Activated CD4-positive, alpha-beta T cell treated with anti-CD3 and anti-CD28 coated beads, Interleukin-2, amount 50 U/mL, for 4 hours (primary cell): ENCODE data around the gene ATAD3A.
"Not testable (repeated sequence)": the region's sequence is repeated elsewhere in the genome, so short reads cannot be mapped to it uniquely, and the experiment has no call there.

Experiments
- DNase-seq, 2 experiments: peaks; one replicate each; pipeline ENCODE4 v3.0.0-alpha.2; 2020

Gene ATAD3A

DNA sequence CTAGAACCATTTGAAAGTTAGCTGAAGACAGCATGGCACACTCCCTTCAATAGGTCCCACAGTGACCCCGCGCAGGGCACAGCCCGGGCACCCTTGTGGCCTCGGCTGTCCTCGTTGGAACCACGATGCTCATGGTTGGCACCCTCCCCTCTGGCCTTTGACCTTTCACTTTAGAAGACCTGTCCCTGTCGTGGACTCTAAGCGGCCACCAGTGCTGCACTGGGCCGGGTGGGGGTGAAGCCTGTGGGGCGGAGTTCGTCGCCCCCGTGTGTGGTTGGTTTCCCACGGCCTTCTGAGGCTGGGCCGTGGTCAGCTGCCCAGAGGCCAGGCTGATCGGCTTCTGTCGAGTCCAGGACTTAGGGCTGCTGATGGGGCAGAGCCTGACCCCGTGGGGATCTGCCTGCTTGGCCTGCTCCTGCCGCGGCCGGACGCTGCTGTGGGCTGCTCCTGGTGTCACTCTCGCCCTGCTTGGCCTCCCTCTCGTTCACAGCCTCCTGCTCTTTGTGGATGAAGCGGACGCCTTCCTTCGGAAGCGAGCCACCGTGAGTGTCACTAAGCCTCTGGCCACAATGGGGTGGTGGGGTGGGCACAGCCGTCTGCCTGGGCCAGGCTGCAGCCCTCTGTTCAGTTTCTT lies 12.9 kb downstream of the ATAD3A start:
- not testable (repeated sequence) for DNase-seq

DNA sequence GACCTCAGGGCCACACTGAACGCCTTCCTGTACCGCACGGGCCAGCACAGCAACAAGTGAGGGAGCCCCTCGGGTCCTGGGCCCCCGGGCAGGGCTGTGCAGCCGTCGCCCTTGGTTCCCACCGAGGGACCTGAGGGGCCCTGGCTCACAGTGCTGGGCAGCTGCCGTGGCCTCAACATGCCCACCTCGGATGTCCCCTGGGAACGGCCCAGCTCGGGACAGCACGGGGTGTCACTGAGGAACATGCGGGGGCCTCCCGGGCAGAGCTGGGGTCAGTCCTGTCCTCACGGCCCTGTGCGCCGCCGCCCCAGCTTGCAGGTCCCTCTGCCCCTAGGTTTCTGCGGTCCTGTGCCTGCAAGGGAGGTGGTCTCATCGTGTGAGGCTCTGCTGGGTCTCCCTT lies 14.5 kb downstream of the ATAD3A start:
- DNase-seq: not testable (repeated sequence)

- DNase-seq: no peak
Observed at GRCh38 chr1:1527092-1527816, 15.3 kb downstream of the ATAD3A start.

GRCh38 chr1:1528301-1529267 lies 16.6 kb downstream of the ATAD3A start:
- no peak for DNase-seq

DNA sequence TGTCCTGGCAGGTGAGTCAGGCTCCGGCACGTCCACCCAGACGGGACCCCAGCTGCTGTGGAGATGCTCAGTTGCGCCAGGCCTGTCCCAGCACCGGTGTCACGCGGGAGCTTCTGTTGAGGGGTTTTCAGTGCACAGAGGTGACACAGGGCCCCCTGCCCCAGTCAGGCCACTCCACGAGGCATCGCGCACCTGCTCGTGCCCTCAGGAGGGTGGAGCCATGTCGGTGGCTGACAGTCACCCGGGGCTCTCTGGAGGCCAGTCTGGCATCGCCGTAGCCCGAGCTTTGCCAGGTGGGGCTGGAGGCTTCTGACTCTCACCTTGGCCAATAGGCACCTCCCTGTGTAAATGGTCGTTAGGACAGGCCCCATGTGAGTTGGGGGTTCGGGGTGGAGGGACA lies 17.4 kb downstream of the ATAD3A start:
- no peak for DNase-seq

DNA sequence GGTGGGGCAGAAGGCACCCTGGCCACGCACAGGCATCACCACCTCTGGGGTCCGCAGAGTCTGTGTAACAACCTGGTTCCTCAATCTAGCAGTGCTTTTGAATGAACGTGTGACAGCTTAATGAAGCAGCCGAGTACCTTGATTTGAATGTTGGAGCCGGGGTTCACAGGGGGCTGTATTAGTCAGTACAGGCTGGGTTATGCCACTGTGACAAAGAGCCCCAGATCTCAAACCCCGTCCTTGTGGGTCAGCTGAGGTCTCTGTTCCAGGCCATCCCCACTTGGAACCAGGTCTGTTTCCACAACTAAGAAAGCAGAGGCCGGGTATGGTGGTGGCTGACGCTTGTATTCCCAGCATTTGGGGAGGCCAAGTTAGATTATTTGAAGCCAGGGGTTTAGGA lies 18.0 kb downstream of the ATAD3A start:
- no peak for DNase-seq

DNA sequence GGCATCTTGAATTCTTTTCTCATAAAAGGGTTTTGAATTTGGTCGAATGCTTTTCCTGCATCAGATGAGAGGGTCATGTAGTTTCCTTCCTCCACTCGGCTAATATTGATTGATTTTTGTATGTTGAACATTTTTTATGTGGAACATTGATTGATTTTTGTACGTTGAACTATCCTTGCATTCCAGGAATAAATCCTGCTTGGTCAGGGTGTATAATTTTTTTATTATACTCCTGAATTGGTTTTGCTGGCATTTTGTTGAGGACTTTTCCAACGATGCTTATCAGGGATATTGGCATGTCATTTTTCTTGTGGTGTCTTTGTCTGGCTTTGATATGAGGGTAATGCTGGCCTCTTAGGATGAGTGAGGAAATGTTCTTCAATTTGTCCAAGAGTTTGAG lies 20.0 kb downstream of the ATAD3A start:
- DNase-seq: no peak

- DNase-seq: not testable (repeated sequence)
Observed at GRCh38 chr1:1533176-1533893, 21.4 kb downstream of the ATAD3A start.

DNA sequence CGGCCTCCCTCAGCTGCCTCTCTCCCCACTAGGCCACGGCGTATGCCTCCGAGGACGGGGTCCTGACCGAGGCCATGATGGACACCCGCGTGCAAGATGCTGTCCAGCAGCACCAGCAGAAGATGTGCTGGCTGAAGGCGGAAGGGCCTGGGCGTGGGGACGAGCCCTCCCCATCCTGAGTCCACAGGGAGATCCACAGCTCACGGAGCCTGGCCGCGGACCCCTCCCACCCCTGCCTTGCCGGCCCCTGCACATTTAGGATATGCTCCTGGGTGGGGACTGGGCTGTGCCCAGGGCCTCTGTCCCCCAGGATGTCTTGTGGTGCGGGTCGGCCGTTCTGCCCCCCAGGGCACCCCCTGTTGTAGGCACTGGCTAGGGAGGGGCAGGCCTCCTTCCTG lies 21.9 kb downstream of the ATAD3A start:
- not testable (repeated sequence) for DNase-seq

- no peak for DNase-seq
Observed at GRCh38 chr1:1534401-1535154, 22.6 kb downstream of the ATAD3A start.

GRCh38 chr1:1535201-1536018 lies 23.4 kb downstream of the ATAD3A start:
- no peak for DNase-seq

GRCh38 chr1:1536019-1536937 lies 24.3 kb downstream of the ATAD3A start:
- DNase-seq: no peak

DNA sequence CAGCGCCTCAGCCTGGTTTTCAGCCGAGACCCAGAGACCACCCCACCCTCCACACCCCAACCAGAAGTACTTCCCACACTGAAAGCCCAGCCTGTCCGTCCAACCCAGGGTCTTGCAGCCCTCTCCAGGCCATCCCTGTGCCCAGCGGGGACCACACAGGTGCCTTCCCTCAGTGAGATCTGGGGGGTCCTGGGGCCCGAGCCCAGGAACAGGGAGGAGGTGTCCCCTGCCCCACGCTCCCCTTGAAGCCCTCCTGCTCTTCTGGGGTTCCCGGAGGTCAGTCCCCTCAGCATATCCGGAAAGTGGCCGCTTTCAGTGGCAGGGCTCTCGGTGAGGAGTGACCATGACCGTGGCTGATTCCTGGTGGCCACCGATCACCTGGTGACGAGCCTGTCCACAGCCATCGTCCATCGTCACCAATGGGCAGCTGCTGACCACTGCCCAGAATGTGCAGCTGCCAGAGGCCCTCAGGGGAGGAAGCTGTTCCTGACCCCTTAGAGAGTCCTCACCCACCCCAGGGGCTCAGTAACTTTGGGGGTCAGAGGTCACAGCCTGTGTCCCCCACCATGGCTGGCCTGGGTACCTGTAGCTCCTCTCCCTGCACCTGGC lies 25.1 kb downstream of the ATAD3A start:
- DNase-seq: no peak

DNA sequence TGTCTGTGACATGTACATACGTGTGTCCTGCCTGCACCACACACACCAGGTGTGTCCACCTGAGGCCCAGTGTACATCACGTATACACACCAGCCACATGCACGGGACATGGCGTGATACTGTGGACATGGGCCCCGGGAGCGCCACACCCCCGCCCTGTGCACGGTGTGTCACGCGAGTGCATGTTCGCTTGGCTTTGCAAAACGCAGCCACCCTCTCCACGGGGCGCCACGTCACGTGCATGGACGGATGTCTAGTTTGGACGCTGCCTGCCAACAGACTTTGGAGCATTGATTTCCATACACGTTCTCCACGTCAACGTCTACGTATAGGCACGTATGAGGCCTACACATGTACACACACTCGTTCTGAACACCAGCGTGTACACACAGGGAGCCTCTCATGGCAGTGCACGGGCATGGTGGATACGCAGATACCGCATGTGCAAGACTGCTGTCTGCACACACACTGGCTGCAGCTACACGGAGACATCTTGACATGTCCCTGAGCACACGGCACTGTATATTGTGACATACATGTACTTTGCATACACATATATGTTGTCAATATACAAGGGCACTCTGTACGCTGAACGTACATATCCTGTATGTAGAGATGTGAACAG lies 25.8 kb downstream of the ATAD3A start:
- no peak for DNase-seq

- no peak for DNase-seq
Observed at GRCh38 chr1:1538334-1538733, 26.4 kb downstream of the ATAD3A start.

- DNase-seq: no peak
Observed at GRCh38 chr1:1538989-1539309, 27.0 kb downstream of the ATAD3A start.

DNA sequence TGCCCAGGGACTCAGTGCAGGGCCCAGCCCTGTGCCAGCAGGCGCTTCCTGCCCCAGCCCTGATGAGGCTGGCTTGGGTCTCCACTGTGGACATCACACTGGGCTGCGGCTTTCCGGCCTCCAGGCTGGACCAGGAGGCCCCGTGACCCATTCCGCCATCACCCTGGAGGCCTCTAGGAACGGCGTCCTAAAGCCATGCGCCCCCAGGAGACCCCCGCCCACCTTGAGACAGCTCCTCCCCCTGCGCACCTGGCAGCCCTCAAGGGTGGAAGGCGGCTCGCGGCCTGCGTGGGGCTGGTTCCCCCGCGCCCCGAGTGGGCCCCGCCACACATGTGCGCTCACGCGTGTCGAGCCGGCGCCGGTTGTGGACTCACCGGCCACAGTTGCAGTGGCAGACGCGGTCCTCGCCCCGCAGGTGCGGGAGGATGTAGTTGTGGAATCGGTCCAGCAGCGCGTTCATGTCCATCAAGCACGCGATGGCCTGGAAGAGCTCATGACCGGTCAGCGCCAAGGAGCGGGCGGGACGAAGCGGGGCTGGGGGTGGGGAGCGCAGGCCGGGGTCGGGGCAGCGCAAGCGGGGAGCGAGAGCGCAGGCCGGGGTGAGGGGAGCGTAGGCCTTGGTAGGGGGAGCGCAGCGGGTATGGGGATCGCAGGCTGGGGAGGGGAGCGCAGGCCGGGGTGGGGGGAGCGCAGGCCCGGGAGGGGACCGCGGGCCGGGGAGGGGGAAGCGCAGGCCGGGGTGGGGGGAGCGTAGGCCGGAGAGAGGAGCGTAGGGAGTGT lies 27.5 kb downstream of the ATAD3A start:
- no peak for DNase-seq

DNA sequence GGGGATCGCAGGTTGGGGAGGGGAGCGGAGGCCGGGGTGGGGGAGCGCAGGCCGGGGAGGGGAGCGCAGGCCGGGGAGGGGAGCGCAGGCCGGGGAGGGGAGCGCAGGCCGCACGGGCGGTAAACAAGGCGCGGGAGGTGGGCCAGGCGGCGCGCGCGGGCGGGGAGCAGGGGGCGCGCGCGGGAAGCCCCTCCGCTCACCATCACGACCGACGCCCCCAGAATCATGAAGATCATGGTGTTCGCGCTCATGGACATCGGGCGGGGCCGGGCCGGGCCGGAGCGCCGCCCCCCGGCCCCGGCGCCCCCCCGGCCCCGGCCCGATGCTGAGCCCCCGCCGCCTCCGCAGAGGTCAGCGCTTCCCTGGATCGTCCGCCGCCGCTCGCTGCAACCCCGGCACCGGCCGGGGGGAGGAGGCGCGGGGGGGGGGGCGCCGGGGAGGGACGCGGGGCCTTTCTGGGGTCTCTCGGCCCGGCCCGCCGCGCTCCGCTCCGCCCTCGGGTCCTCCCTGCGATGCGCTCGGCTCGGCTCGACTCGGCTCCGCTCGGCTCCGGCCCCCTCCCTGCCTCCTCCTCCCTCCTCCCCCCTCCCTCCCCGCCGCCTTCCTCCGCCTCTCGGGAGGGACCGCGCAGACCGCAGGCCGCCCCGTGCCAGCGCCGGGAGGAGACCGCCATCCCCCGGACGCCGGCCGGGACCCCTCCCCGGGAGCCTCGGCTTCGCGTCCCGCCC lies 28.3 kb downstream of the ATAD3A start, which contains the start of gene TMEM240:
Gene TMEM240, minus strand, starts transcription at position 535 of the 728 bp plus-strand sequence. Its CDS starts 278 bp downstream, at position 257.
- DNase-seq: peak; percentile 39 to 44
